ENCODE results near the gene GAPT.

GAPT gene

GRCh38 chr5:58460732-58461286, 30.4 kb upstream of the GAPT start:
- Histone ChIP-seq H3K4me2 (ENCODE audit: low read depth, low read length, poor library complexity, severe bottlenecking) (no peak overlapping the region), H3K9ac (ENCODE audit: low read length) (no peak overlapping the region), H4K20me1 (ENCODE audit: low read depth, low read length) (no peaks in the 10 kb centered on the region), H3K27ac (ENCODE audit: low read depth, low read length) (no peak overlapping the region), H3K79me2 (ENCODE audit: insufficient read depth, low read length) (no peaks in the 10 kb centered on the region), H3K4me3 (ENCODE audit: insufficient read depth, low read length, poor library complexity, severe bottlenecking) (no peak overlapping the region), H3K9me3 (ENCODE audit: insufficient read depth, low read length) (no peaks in the 10 kb centered on the region), H2AFZ (ENCODE audit: low read depth, low read length, severe bottlenecking) (peak overlapping the region; percentile 35), H3K36me3 (ENCODE audit: low read length) (no peaks in the 10 kb centered on the region), H3K9me2 (replicated peaks; ENCODE audit: insufficient read depth, low read length) (no peaks in the 10 kb centered on the region), H3K27me3 (ENCODE audit: low read length) (no peaks in the 10 kb centered on the region), H3F3A (ENCODE audit: insufficient read depth) (no peaks in the 10 kb centered on the region)
- TF ChIP-seq EZH2phosphoT487 (conservative IDR thresholded peaks at IDR 0.05; ENCODE audit: low read length) (no peak), CTCF (IDR thresholded peaks at IDR 0.05; ENCODE audit: insufficient read depth, low read length, poor library complexity, severe bottlenecking) (peak; percentile 62)

- TF ChIP-seq EZH2phosphoT487 (conservative IDR thresholded peaks at IDR 0.05; ENCODE audit: low read length) = no peak
- no peak for TF ChIP-seq CTCF (IDR thresholded peaks at IDR 0.05; ENCODE audit: insufficient read depth, low read length, poor library complexity, severe bottlenecking)
- H3K79me2 ChIP-seq (ENCODE audit: insufficient read depth, low read length) = no peaks in the 10 kb centered on the region
- no peaks in the 10 kb centered on the region for H3K36me3 ChIP-seq (ENCODE audit: low read length)
- H3K27ac ChIP-seq (ENCODE audit: low read depth, low read length) = no peak overlapping the region
- no peaks in the 10 kb centered on the region for H3F3A ChIP-seq (ENCODE audit: insufficient read depth)
- no peaks in the 10 kb centered on the region for H3K27me3 ChIP-seq (ENCODE audit: low read length)
- no peak overlapping the region for H3K4me3 ChIP-seq (ENCODE audit: insufficient read depth, low read length, poor library complexity, severe bottlenecking)
- H4K20me1 ChIP-seq (ENCODE audit: low read depth, low read length) = no peaks in the 10 kb centered on the region
- H2AFZ ChIP-seq (ENCODE audit: low read depth, low read length, severe bottlenecking) = peak overlapping the region; percentile 28
- H3K9me2 ChIP-seq (replicated peaks; ENCODE audit: insufficient read depth, low read length) = no peaks in the 10 kb centered on the region
- no peak overlapping the region for H3K4me2 ChIP-seq (ENCODE audit: low read depth, low read length, poor library complexity, severe bottlenecking)
- H3K9ac ChIP-seq (ENCODE audit: low read length) = no peak overlapping the region; the same call in 1 of the 2 replicates
- H3K9me3 ChIP-seq (ENCODE audit: insufficient read depth, low read length) = no peaks in the 10 kb centered on the region
Observed at GRCh38 chr5:58462154-58462553, 29.1 kb upstream of the GAPT start.

GRCh38 chr5:58462623-58463230, 28.5 kb upstream of the GAPT start:
- Histone ChIP-seq H2AFZ (ENCODE audit: low read depth, low read length, severe bottlenecking) (peak overlapping the region; percentile 28), H3K27me3 (ENCODE audit: low read length) (no peaks in the 10 kb centered on the region), H3K36me3 (ENCODE audit: low read length) (no peaks in the 10 kb centered on the region), H3K4me3 (ENCODE audit: insufficient read depth, low read length, poor library complexity, severe bottlenecking) (no peak overlapping the region), H3K79me2 (ENCODE audit: insufficient read depth, low read length) (no peaks in the 10 kb centered on the region), H3K9me2 (replicated peaks; ENCODE audit: insufficient read depth, low read length) (no peaks in the 10 kb centered on the region), H3K4me2 (ENCODE audit: low read depth, low read length, poor library complexity, severe bottlenecking) (no peak overlapping the region), H3K9ac (ENCODE audit: low read length) (no peak overlapping the region; the same call in 1 of the 2 replicates), H3F3A (ENCODE audit: insufficient read depth) (no peaks in the 10 kb centered on the region), H3K27ac (ENCODE audit: low read depth, low read length) (no peak overlapping the region), H4K20me1 (ENCODE audit: low read depth, low read length) (no peaks in the 10 kb centered on the region), H3K9me3 (ENCODE audit: insufficient read depth, low read length) (no peaks in the 10 kb centered on the region)
- no peak for TF ChIP-seq EZH2phosphoT487 (conservative IDR thresholded peaks at IDR 0.05; ENCODE audit: low read length)
- TF ChIP-seq CTCF (IDR thresholded peaks at IDR 0.05; ENCODE audit: insufficient read depth, low read length, poor library complexity, severe bottlenecking) = peak; percentile 38
